ENCODE results near the gene TFEC. TPM values are rescaled to one million over a fixed set of nuclear protein-coding genes. Genes with fewer than 3 reads are reported as not detected.

Gene TFEC
- total RNA-seq, 1 donor, result 0.36 TPM

GRCh38 chr7:116032886-116033285 is 2.3 kb upstream of the TFEC start:
- no peak for DNase-seq (ENCODE audit: insufficient read length, low spot score, missing footprints)
- H3K9me3 ChIP-seq (ENCODE audit: low read depth, low read length), result no peaks in the 10 kb centered on the region
- no peaks in the 10 kb centered on the region for H3K27me3 ChIP-seq (ENCODE audit: insufficient read depth, low read length)
- H3K4me2 ChIP-seq (ENCODE audit: insufficient read depth, low read length), result no peak overlapping the region
- no peak overlapping the region for H3K27ac ChIP-seq (ENCODE audit: low read depth, low read length)
- H2AFZ ChIP-seq (ENCODE audit: low read length), result no peak overlapping the region
- no peaks in the 10 kb centered on the region for H3K79me2 ChIP-seq (ENCODE audit: insufficient read depth, low read length)
- no peaks in the 10 kb centered on the region for H3K36me3 ChIP-seq (ENCODE audit: insufficient read depth, low read length)
- H3K4me3 ChIP-seq (ENCODE audit: insufficient read depth, low read length), result no peak overlapping the region
- no peaks in the 10 kb centered on the region for H4K20me1 ChIP-seq (ENCODE audit: insufficient read depth, low read length)
- TF ChIP-seq CTCF (IDR thresholded peaks at IDR 0.05; ENCODE audit: extremely low read depth, low read depth, low read length), result no peak
- peaks cover 5% of the 10 kb centered on the region for H3K4me1 ChIP-seq (ENCODE audit: insufficient read depth, low read length)

GRCh38 chr7:116028787-116029186 is 1.8 kb downstream of the TFEC start:
- Histone ChIP-seq H3K27ac (ENCODE audit: low read depth, low read length) (no peak overlapping the region), H3K79me2 (ENCODE audit: insufficient read depth, low read length) (no peaks in the 10 kb centered on the region), H3K36me3 (ENCODE audit: insufficient read depth, low read length) (no peaks in the 10 kb centered on the region), H3K9me3 (ENCODE audit: low read depth, low read length) (no peaks in the 10 kb centered on the region), H3K4me2 (ENCODE audit: insufficient read depth, low read length) (no peak overlapping the region), H4K20me1 (ENCODE audit: insufficient read depth, low read length) (no peaks in the 10 kb centered on the region), H2AFZ (ENCODE audit: low read length) (no peak overlapping the region), H3K4me1 (ENCODE audit: insufficient read depth, low read length) (peaks cover 5% of the 10 kb centered on the region), H3K27me3 (ENCODE audit: insufficient read depth, low read length) (no peaks in the 10 kb centered on the region), H3K4me3 (ENCODE audit: insufficient read depth, low read length) (no peak overlapping the region)
- TF ChIP-seq CTCF (IDR thresholded peaks at IDR 0.05; ENCODE audit: extremely low read depth, low read depth, low read length), result no peak
- DNase-seq (ENCODE audit: insufficient read length, low spot score, missing footprints), result no peak

GRCh38 chr7:116027786-116028185 is 2.8 kb downstream of the TFEC start:
- no peak overlapping the region for H3K4me3 ChIP-seq (ENCODE audit: insufficient read depth, low read length)
- H3K36me3 ChIP-seq (ENCODE audit: insufficient read depth, low read length), result no peaks in the 10 kb centered on the region
- H4K20me1 ChIP-seq (ENCODE audit: insufficient read depth, low read length), result no peaks in the 10 kb centered on the region
- peaks cover 5% of the 10 kb centered on the region for H3K4me1 ChIP-seq (ENCODE audit: insufficient read depth, low read length)
- no peaks in the 10 kb centered on the region for H3K27me3 ChIP-seq (ENCODE audit: insufficient read depth, low read length)
- no peaks in the 10 kb centered on the region for H3K9me3 ChIP-seq (ENCODE audit: low read depth, low read length)
- no peaks in the 10 kb centered on the region for H3K79me2 ChIP-seq (ENCODE audit: insufficient read depth, low read length)
- DNase-seq (ENCODE audit: insufficient read length, low spot score, missing footprints), result no peak
- no peak overlapping the region for H3K4me2 ChIP-seq (ENCODE audit: insufficient read depth, low read length)
- no peak overlapping the region for H2AFZ ChIP-seq (ENCODE audit: low read length)
- H3K27ac ChIP-seq (ENCODE audit: low read depth, low read length), result no peak overlapping the region
- TF ChIP-seq CTCF (IDR thresholded peaks at IDR 0.05; ENCODE audit: extremely low read depth, low read depth, low read length), result no peak

- DNase-seq (ENCODE audit: insufficient read length, low spot score, missing footprints), result no peak
- Histone ChIP-seq H3K4me3 (ENCODE audit: insufficient read depth, low read length) (no peak overlapping the region), H2AFZ (ENCODE audit: low read length) (peak overlapping the region; percentile 41)
Measured at GRCh38 chr7:116024826-116025809, 5.4 kb downstream of the TFEC start.

More at GRCh38 chr7:116024826-116025809, 5.4 kb downstream of the TFEC start:
- Histone ChIP-seq H3K4me2 (ENCODE audit: insufficient read depth, low read length) (no peak overlapping the region), H3K79me2 (ENCODE audit: insufficient read depth, low read length) (no peaks in the 10 kb centered on the region), H3K4me1 (ENCODE audit: insufficient read depth, low read length) (no peaks in the 10 kb centered on the region), H3K27ac (ENCODE audit: low read depth, low read length) (no peak overlapping the region), H3K36me3 (ENCODE audit: insufficient read depth, low read length) (no peaks in the 10 kb centered on the region), H3K9me3 (ENCODE audit: low read depth, low read length) (no peaks in the 10 kb centered on the region), H4K20me1 (ENCODE audit: insufficient read depth, low read length) (no peaks in the 10 kb centered on the region), H3K27me3 (ENCODE audit: insufficient read depth, low read length) (no peaks in the 10 kb centered on the region)
- no peak for TF ChIP-seq CTCF (IDR thresholded peaks at IDR 0.05; ENCODE audit: extremely low read depth, low read depth, low read length)

All from osteoblast (primary cell).